Keratinocyte (primary cell): ENCODE measurements around the gene SHISA9. TPM values are rescaled to one million over a fixed set of nuclear protein-coding genes. Genes with fewer than 3 reads are reported as not detected.

Experiments
- DNase-seq: peaks from one replicate; pipeline ENCODE4 v3.0.0-alpha.2; 2011; ENCODE audit warnings: low read depth, missing footprints, low spot score
- FAIRE-seq: peaks from 2 replicates; lab custom pipeline; 2011; peaks lifted over from hg19 to GRCh38; lab: Jason Lieb, UNC
- H2AFZ ChIP-seq: 2 replicates; pipeline ENCODE4 v1.6.0; 2012; ENCODE audit warnings: low read length, control low read depth, inconsistent platforms; ENCODE audit not compliant: control insufficient read depth
- H3K27ac ChIP-seq: 2 replicates; pipeline ENCODE4 v1.5.1; 2011; ENCODE audit warnings: low read length; ENCODE audit not compliant: control insufficient read depth, insufficient read depth
- H3K27me3 ChIP-seq: 3 replicates; pipeline ENCODE4 v1.6.0; 2011; ENCODE audit warnings: low read length; ENCODE audit not compliant: control insufficient read depth, insufficient read depth; ENCODE audit errors: extremely low read depth
- H3K36me3 ChIP-seq, 2 experiments: 2 replicates in 1 of 2; 3 replicates in 1 of 2; pipeline ENCODE4 v1.5.1; 2011; ENCODE audit warnings: low read length in 2 of 2, mild to moderate bottlenecking in 1 of 2; ENCODE audit not compliant: control insufficient read depth in 2 of 2, insufficient read depth in 2 of 2; ENCODE audit errors: extremely low read depth in 1 of 2
- H3K4me1 ChIP-seq: 3 replicates; pipeline ENCODE4 v1.5.1; 2011; ENCODE audit warnings: low read length; ENCODE audit not compliant: control insufficient read depth, insufficient read depth; ENCODE audit errors: extremely low read depth
- H3K4me2 ChIP-seq: 3 replicates; pipeline ENCODE4 v1.6.0; 2011; ENCODE audit warnings: low read depth, low read length; ENCODE audit not compliant: control insufficient read depth, insufficient read depth; ENCODE audit errors: extremely low read depth
- H3K4me3 ChIP-seq, 3 experiments: fragments of 200-600 bp in 1 of 3; sonication (generic) in 1 of 3; 2 replicates in 2 of 3; 3 replicates in 1 of 3; pipeline ENCODE4 v1.5.1; 2011 to 2016; ENCODE audit warnings: low read length in 3 of 3, mild to moderate bottlenecking in 3 of 3, control low read depth in 2 of 3, inconsistent platforms in 1 of 3, low read depth in 1 of 3, mixed read lengths in 1 of 3, mixed run types in 1 of 3, moderate library complexity in 1 of 3; ENCODE audit not compliant: control insufficient read depth in 2 of 3, insufficient read depth in 2 of 3; ENCODE audit errors: extremely low read depth in 1 of 3
- H3K79me2 ChIP-seq: 2 replicates; pipeline ENCODE4 v1.6.0; 2012; ENCODE audit warnings: low read length; ENCODE audit not compliant: control insufficient read depth, insufficient read depth
- H3K9ac ChIP-seq: 3 replicates; pipeline ENCODE4 v1.6.0; 2011; ENCODE audit warnings: low read length; ENCODE audit not compliant: control insufficient read depth, insufficient read depth; ENCODE audit errors: extremely low read depth
- H3K9me1 ChIP-seq: 3 replicates; pipeline ENCODE4 v1.6.0; 2011; ENCODE audit warnings: low read length; ENCODE audit not compliant: control insufficient read depth, insufficient read depth; ENCODE audit errors: extremely low read depth
- H3K9me3 ChIP-seq: 2 replicates; pipeline ENCODE4 v1.5.1; 2012; ENCODE audit warnings: low read depth, low read length; ENCODE audit not compliant: control insufficient read depth
- H4K20me1 ChIP-seq: 3 replicates; pipeline ENCODE4 v1.6.0; 2011; ENCODE audit warnings: low read length; ENCODE audit not compliant: control insufficient read depth, insufficient read depth; ENCODE audit errors: extremely low read depth
- EZH2 ChIP-seq: IDR thresholded peaks from one replicate; pipeline ENCODE4 v1.6.1; 2012; ENCODE audit warnings: inconsistent platforms, mild to moderate bottlenecking, low read length, moderate library complexity
- dilution Hi-C: fragments of 300-500 bp; cut with MboI; formaldehyde crosslinking; loops from one replicate; pipeline ENCODE4 v1.7.0; 2020; ENCODE audit warnings: low sequenced_read_pairs; ENCODE audit not compliant: extremely low pct_ligation_motif_present
- polyA plus RNA-seq, 5 experiments: library from polyadenylated mRNA; depleted of rRNA in 3 of 5; stranded (reverse) in 3 of 5; stranded (forward) in 1 of 5; unstranded in 1 of 5; fragments of >200 nt; gene quantifications; 1 replicate in 1 of 5; 2 replicates in 3 of 5; 3 replicates in 1 of 5; pipeline versions ENCODE4 v1.2.1 to v1.2.3, GENCODE V29; 2011 to 2012; ENCODE audit warnings: missing spikeins in 2 of 5, low read depth in 1 of 5, low replicate concordance in 1 of 5
- TF ChIP-seq, protein P1 (sequence below), 3 experiments: IDR thresholded peaks in 1 of 3; conservative IDR thresholded peaks in 1 of 3; optimal IDR thresholded peaks in 1 of 3; 2 replicates in 2 of 3; 3 replicates in 1 of 3; pipeline versions ENCODE3 to v1.5.1; 2011; ENCODE audit warnings: low read length in 3 of 3, mild to moderate bottlenecking in 3 of 3, moderate library complexity in 2 of 3, control low read depth in 1 of 3, inconsistent platforms in 1 of 3; ENCODE audit not compliant: insufficient read depth in 2 of 3; ENCODE audit errors: extremely low read depth in 1 of 3

The SHISA9 gene
- polyA plus RNA-seq, 1 donor (not counting 4 experiments of a cell fraction or from before 2014, with no cell fraction given), result 0.28 TPM

DNA sequence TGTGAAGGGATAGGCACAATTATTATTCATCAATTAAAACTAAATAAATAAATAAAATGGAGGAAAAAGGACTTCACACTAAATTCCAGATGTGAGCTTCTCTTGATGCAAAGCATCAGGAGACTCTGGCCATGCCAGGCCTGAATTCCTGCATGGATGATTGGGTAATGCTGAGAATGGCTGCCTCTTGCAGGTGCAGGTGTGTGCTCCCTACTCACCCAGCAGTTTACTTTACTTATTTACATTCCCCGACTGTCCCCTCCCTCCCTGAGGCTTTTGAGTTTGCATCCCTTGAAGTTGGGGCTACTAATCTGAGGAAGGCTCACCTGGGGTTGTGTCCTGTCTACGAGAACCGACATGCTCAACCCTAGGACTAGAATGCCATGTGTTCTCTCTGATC lies 200.4 kb downstream of the SHISA9 start:
- Histone ChIP-seq H3K4me2 (no peak overlapping the region), H2AFZ (no peak overlapping the region), H3K27me3 (no peaks in the 10 kb centered on the region), H3K27ac (no peak overlapping the region), H3K4me3 (no peak overlapping the region), H3K9me1 (no peaks in the 10 kb centered on the region), H4K20me1 (no peaks in the 10 kb centered on the region), H3K4me1 (no peaks in the 10 kb centered on the region), H3K36me3 (no peaks in the 10 kb centered on the region), H3K9me3 (no peaks in the 10 kb centered on the region), H3K9ac (no peak overlapping the region), H3K79me2 (no peaks in the 10 kb centered on the region)
- dilution Hi-C loops, result no loop called here
- TF ChIP-seq, protein P1, sequence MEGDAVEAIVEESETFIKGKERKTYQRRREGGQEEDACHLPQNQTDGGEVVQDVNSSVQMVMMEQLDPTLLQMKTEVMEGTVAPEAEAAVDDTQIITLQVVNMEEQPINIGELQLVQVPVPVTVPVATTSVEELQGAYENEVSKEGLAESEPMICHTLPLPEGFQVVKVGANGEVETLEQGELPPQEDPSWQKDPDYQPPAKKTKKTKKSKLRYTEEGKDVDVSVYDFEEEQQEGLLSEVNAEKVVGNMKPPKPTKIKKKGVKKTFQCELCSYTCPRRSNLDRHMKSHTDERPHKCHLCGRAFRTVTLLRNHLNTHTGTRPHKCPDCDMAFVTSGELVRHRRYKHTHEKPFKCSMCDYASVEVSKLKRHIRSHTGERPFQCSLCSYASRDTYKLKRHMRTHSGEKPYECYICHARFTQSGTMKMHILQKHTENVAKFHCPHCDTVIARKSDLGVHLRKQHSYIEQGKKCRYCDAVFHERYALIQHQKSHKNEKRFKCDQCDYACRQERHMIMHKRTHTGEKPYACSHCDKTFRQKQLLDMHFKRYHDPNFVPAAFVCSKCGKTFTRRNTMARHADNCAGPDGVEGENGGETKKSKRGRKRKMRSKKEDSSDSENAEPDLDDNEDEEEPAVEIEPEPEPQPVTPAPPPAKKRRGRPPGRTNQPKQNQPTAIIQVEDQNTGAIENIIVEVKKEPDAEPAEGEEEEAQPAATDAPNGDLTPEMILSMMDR (optimal IDR thresholded peaks at IDR 0.05 in 1 of 3, IDR thresholded peaks at IDR 0.05 in 1 of 3, conservative IDR thresholded peaks at IDR 0.05 in 1 of 3; ENCODE audit: extremely low read depth in 1 of 3, insufficient read depth in 2 of 3, low read length in 3 of 3), result no peak
- no peak for TF ChIP-seq EZH2
- no peak for FAIRE-seq
- no peak for DNase-seq

- dilution Hi-C loops, result no loop called here
- TF ChIP-seq, protein P1 (optimal IDR thresholded peaks at IDR 0.05 in 1 of 3, IDR thresholded peaks at IDR 0.05 in 1 of 3, conservative IDR thresholded peaks at IDR 0.05 in 1 of 3; ENCODE audit: extremely low read depth in 1 of 3, insufficient read depth in 2 of 3, low read length in 3 of 3), result no peak
- TF ChIP-seq EZH2, result no peak
- Histone ChIP-seq H3K27ac (no peak overlapping the region), H3K9ac (no peak overlapping the region), H2AFZ (no peak overlapping the region), H3K27me3 (no peaks in the 10 kb centered on the region), H3K9me3 (no peaks in the 10 kb centered on the region), H3K4me2 (no peak overlapping the region), H4K20me1 (no peaks in the 10 kb centered on the region), H3K4me1 (no peaks in the 10 kb centered on the region), H3K79me2 (no peaks in the 10 kb centered on the region), H3K36me3 (no peaks in the 10 kb centered on the region), H3K9me1 (no peaks in the 10 kb centered on the region), H3K4me3 (no peak overlapping the region)
- no peak for DNase-seq
- no peak for FAIRE-seq
Observed at GRCh38 chr16:13102401-13102800, 201.0 kb downstream of the SHISA9 start.
